Renal cortical epithelial cell (primary cell): ENCODE measurements around the gene EOGT. TPM values are rescaled to one million over a fixed set of nuclear protein-coding genes. Genes with fewer than 3 reads are reported as not detected.

ENCODE experiments used
- DNase-seq: peaks from one replicate; pipeline ENCODE4 v3.0.0-alpha.2; 2011; ENCODE audit warnings: low read depth
- total RNA-seq: library from RNA; depleted of rRNA; stranded (reverse); fragments of >200 nt; gene quantifications from 2 replicates; pipeline ENCODE4 v1.2.3, GENCODE V29; 2014

Gene EOGT
- total RNA-seq, 1 donor from 2014 or later: 23.2 TPM

DNA sequence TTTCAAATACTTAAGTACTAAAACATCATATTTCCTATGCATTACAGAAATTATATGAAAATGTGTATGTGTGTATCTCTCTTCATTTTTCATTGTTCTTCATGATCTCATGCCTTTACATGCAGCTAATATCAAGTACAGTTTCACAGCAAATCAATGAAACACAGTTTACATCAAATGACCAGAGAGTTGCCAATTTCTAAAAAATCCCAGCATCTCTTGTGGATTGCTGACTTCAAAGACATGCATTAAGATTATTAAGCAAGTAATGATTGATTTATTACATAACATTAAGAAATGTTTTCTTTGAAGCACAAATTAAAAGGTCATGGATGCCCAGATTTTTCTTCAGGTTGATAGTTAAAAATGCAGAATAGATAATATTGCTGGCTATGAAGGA, 50.1 kb downstream of the EOGT start:
- no peak for DNase-seq

DNA sequence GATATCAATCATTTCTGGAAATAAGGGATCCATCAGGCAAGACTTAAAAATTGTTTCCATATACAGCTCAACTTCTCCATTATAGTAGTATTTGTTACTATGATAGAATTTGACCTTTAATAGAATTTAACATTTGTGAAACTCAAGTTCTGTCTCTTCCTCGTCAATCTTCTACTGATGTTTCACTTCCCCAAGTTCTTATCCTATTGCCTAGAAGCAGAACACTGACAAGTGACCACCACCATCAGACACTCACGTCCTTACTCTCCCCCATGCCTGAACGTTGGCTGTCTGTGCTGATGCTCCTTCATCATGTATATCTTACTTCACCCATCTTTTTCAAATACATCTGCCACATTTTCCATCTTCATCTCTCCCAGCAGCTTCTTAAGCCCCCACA, 54.6 kb downstream of the EOGT start:
- DNase-seq: no peak

DNA sequence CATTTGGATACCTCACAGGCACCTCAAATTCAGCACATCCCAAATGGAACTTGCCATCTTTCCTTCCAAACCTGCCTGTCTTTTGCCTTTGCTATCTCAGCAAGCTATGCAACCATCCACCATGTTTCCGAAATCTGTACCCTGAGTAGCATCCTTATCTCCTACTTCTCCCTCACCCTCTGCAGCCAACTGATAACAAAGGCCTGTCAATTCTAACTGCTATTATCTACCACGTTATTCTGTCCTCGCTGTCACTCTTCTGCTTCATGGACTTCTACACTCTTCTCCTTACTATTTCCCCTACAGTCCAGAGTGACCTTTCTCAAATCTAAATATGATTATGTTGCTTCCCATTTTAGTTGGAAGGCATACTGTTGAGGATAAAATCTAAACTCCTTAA, 55.6 kb downstream of the EOGT start:
- DNase-seq: no peak

DNA sequence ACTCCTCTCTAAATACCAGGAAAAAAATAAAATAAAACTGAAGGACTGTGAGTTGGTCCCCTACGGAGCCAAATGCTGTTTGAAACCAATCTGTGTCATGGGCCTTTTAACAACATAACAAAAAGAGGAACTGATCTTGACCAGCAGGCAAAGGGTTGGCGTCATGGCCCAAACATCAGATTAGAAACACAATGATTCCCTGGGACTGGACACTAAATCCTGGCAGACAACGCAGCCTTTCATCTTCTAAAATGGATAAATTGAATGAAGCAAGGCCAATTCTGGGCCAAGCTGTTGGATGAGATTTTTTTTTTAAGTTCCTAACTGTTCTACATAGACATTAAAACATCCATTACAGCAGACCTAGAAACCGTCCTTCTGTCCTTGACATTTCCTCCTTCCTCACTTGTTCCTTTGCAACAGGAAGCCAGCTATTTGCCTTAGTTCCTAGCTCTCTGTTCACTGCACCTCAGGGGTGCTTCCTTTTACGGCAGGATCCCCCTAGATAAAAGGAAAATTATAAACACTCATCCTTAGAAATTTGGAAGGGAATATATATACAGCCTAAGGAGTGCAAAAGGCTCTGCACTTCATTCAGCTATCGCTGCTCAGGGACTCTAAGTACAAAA, 59.6 kb downstream of the EOGT start:
- no peak for DNase-seq

DNA sequence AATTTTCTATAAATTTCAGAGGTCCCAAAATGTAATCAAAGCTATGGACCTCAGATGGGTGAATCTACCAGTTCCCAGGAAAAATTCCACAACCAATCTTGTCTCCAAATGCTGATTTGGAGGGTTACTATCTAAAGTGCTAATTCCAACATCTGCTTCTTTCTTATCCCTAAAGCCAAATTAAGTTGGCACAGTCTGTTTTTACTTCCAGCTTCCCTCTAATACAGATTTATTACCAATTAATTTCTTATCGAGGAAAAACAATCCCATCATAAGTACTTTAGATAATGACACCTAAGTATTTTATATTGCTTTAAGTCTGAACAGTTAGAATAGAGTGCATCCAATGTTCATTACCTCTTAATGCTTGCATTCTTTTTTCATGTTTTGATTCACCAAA, 68.3 kb downstream of the EOGT start:
- no peak for DNase-seq

DNA sequence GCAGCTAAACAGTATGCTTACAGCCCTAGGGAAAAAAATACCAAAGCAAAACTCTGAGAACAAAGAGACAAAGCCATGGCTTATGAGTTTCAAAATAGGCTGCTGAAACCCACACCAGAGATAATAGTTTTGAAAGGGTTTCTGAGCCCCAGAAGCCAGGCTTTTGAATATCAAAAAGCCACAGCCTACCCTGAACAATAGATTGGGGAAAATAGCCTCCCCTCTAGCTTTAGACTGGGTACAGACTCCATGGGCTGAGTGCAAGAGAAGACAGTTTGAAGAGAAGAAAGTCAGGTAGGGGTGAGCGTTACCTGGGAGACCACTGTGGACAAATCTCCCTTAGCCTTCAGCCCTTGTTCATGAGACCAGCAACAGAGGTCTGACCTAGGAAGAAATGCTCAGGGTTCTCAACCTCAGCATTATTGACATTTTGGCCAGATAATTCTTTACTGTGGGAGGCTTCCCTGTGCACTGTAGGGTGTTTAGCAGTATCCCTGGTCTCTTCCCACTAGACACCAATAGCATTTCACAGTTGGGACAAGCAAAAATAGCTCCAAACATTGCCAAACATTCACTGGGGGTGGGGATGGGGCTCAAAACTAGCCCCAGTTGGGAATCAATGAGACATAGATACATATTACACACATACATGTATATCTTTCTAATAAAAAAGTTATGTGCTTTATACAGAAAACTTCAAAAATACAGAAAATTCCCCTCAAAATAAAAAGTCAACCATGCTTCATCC, 69.6 kb downstream of the EOGT start:
- DNase-seq: no peak

DNA sequence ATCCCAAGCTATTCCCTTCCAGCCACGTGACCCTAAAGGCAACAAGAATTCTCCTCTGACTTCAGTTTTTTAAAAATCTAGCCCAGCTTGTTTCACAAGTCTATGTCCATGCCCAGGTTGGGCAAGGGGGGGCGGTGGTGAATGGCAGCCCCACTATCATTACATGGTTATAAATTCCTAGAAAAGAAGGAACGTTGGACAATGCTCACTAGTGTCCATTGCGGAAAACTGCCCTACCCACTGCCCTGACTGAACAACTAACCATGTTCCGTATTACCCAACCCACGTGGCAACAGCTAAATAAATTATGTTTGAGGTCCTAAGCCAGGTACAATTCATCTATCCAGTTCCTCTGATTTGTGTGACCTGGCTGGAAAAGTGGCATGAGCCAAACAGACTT, 72.4 kb downstream of the EOGT start:
- DNase-seq: no peak

DNA sequence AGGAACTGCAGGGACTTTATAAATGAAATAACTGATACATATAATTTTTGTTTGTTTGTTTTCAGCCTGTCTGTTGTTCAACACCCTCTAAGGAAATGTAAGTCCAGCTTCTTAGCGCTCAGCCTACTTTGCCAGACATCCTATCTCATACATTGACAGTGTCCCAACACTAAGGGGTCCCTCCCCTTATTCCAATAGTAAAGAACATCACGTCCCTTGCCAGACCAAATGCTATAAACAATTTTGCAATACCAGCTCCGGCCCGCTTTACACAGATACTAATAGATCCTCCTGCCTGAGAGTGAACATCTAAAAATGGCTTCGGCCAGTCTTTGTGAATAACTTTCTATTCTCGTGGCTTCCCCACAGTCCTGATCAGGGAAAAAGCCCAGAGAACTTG, 76.6 kb downstream of the EOGT start:
- DNase-seq: no peak

DNA sequence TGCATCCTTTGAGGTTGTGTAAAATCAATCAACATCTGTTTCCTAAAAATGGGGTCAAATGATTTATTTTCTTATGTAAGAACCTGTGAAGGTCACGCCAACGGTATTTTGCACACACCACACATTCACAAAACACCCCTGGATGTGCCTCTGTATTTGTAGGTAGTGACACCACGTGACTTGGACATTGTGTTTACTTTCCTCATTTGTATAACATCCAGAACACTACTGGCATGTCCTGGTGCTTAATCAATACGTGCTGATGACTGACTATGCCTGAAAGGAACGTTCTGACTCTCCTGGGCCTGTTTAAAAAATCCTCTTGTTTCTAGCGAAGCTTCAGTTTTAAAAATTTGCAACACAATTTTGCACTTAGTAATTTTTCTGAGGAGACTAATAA, 77.7 kb downstream of the EOGT start:
- no peak for DNase-seq

DNA sequence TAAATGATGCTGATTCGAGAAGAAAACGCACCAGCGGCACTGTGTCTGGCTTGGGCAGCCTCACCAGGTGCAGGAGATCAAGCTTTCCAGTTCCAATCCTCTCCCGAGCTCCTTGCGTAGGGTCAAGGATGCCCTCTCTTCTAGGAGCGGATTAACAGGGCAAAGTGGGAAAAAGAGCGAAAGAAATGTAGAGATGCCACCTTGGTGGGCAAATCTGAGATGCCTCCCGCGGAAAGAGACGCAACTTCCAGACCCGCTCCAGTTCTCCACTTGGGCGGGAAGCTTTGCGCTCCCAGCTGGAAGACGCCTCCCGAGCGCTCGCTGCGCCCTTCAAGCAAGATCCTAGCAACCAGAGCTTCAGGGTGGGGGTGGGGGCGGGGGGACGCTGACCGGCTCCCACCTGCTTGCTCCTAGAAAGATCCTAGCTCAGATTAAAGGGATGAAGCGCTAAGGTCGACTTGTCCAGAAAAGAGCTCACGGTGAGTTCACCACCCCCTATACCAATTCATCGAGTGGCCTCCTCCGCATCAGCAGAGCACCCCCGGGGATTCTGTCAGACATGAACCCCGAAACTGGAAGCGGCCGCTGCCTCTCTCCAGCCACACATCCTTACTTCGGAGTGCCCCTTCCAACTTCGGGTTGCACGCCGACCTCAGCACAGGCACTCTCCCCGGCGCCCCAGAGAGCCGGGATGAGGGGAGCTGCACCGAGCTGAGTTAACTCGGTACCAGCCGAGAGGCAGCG, 81.9 kb downstream of the EOGT start:
- DNase-seq: no peak

Other genes starting within 250 kb of the EOGT start
- gene TAFA4, start 81.1 kb downstream of the EOGT start, total RNA-seq: not detected in 2 replicates
- gene TMF1, start 38.6 kb upstream of the EOGT start, total RNA-seq: 23.8 and 55.6 TPM in 2 replicates
- gene UBA3, start 66.7 kb upstream of the EOGT start, total RNA-seq: 81.3 and 120 TPM in 2 replicates
- 160 and 196 TPM in 2 replicates for gene ARL6IP5, start 71.3 kb upstream of the EOGT start, total RNA-seq
- gene LMOD3, start 108.9 kb upstream of the EOGT start, total RNA-seq: not detected in 2 replicates